ENCODE measurements around the gene ATG4D.

Gene ATG4D

DNA sequence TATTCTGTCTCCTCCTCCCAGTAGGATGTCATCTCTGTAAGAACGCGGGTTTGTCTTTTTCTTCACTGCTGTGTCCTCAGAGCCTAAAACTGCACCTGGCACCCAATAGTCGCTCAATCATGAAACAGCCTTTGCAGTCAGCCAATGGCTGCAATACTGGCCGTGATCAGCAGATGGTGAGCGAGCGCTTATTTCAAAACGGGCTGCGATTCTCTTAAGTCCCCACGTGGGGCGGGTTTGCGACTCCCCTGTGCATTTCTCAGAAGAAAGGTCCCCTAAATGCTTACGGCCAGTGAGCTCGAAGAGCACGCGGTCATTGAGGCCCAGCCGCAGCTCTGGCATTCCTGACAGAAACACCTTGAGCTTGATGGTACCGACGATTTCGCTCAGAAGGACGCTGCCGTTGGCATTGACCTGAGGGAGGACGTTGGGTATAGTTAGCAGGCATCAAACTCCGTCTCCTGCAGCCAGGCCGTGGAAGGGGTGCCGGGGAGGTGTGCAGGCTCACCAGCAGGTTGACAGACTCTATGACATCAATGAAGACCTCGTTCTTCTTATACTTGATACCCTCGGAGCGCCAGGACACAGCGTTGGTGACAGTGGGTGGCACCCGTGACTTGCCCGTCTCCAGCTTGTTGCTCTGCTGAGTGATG lies 37.4 kb downstream of the ATG4D start:
- peak; percentile 88 for DNase-seq (ENCODE audit: low read depth)

DNA sequence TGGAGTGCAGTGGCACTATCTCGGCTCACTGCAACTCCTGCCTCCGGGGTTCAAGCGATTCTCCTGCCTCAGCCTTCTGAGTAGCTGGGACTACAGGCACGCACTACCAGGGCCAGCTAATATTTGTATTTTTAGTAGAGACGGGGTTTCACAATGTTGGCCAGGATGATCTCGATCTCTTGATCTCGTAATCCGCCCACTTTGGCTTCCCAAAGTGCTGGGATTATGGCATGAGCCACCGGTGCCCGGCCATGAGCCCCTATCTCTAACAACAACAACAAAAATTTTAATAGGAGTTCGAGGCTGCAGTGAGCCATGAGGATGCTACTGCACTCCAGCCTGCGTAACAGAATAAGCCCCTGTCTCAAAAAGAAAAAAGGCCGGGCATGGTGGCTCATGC lies 38.4 kb downstream of the ATG4D start:
- DNase-seq (ENCODE audit: low read depth), result no peak

DNA sequence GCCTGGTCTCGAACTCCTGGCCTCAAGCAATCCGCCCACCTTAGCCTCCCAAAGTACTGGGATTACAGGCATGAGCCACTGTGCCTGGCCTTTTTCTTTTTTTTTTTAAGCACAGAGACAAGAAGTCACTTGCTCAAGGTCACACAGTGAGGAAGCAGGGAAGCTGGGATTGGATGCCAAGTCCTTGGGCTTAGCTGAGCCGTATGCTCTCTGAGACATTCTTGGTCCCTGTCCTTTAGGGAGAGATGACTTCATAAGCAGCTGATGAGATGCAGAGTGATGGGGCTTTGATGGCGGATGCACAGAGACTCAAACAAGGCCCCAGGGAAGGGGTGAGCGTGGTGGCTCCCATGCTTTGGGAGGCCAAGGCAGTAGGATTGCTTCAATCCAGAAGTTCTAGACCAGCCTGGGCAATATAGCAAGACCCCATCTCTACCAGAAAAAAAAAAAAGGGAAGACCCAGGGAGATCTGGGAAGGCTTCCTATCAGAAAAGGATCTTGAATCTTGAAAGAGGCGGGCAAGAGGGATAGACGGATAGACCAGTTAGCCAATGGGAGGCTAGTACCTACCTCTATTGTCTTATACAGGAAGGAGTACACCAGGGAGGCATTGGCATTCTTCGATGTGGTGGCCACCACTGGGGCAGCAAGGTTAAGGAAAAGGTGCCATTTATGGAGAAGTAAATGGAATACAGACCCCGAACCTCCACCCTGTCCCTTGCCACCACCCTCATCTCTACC lies 39.5 kb downstream of the ATG4D start:
- no peak for DNase-seq (ENCODE audit: low read depth)

DNA sequence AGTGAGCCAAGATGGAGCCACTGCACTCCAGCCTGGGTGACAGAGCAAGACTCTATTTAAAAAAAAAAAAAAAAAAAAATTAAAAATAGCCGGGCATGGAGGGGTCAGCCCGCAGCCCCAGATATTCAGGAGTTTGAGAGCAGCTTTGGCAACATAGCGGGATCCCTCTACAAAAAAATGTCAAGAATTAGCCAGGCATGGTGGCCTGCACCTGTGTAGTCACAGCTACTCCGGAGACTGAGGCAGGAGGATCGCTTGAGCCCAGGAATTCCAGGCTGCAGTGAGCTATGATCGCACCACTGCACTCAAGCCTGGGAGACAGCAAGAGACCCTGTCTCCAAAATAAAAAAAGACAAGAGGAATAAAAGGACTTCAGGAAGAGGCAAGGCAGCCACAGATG lies 42.7 kb downstream of the ATG4D start:
- DNase-seq (ENCODE audit: low read depth), result no peak

DNA sequence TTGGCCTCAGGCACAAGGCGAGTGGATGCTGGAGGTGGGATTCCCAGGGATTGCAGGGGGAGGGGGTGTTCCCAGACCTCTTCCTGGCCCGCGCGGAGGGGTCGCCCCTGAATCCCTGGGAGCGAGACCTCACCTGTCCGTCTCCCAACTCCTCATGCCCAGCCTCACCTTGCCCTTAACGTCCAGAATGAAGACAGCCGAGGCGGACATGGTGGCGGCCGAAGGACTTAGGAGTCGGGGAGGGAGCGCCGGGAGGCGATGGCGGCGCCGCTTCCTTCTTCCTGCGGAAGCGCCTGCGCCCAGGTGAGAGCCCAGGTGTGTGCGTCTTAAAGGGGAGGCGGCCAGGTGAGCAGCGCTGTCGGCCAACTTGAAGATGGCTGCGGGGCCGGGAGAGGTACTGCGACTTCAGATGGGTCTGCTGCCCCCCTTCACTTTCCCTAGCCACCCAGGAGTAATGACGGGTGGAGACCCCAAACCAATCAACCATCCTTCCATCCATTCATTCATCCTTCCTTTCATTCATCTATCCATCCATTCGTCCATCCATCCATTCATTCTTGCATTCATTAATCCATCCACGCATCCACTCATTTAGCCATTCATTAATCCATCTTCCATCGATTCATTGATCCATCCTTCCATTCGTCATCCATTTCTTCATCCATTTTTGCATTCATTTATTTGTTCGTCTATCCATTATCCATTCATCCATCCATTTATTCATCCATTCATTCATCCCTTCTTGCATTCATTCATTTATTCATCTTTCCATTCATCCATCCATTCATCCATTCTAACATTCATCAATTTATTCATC lies 43.5 kb downstream of the ATG4D start, which contains the start of gene AP1M2:
Gene AP1M2 (minus strand): TSS at position 291 of the 817 bp plus-strand sequence. CDS start 81 bp downstream, at position 210.
- no peak for DNase-seq (ENCODE audit: low read depth)

DNA sequence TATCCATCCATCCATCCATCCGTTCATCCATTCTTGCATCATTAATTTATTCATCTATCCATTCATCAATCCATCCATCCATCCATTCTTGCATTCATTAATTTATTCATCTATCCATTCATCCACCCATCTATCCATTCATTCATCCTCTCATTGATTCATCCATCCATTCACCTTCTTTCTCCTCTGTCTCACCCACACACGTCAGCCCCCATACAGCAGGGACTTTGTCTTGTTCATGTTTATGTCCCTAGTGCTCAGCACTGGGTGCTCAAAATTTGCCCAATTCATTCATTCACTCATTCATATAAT lies 44.1 kb downstream of the ATG4D start:
- no peak for DNase-seq (ENCODE audit: low read depth)

DNA sequence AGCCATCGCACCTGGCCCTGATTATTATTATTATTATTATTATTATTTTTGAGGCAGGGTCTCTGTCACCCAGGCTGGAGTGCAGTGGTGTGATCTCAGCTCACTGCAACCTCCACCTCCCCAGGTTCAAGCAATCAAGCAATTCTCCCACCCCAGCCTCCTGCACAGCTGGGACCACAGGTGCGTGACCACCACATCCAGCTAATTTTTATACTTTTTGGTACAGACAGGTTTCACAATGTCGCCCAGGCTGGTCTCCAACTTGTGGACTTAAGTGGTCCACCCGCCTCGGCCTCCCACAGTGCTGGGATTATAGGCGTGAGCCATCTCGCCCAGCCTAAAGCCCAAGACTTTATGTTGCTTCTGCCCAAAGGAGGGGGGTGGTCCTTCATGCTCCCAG lies 49.4 kb downstream of the ATG4D start:
- no peak for DNase-seq (ENCODE audit: low read depth)

DNA sequence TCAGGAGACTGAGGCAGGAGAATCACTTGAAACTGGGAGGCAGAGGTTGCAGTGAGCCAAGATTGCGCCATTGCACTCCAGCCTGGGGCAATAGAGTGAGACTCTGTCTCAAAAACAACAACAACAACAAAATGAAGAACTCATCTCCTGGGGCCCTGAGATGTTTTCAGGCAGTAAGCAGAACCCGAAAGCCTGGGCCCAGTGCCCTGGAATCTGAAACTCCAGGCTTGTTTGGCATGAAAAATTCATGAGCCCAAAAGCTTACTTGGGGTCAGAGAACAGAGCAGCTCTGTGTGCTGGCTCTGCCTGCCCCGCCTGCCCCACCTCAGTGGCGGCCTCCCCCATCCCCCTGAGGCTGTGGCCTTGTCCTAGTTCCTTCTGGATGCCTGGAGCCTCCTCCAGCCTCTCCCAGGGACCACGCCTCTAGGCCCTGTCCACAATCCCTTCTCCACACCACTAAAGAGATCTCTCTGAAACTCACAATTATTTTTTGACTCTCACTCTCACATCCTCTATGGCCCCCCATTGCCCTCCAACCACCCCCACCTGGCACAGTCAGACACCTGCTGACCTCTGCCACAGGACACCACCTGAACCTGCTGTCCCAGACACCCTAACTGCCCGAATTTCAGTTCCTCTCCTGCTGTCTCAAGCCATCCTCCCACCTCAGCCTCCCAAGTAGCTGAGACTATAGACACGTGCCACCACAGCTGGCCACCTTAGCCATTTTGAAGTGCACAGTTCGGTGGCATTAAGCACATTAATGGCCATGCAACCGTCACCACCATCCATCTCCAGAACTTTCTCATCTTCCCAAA lies 50.3 kb downstream of the ATG4D start:
- DNase-seq (ENCODE audit: low read depth), result no peak

DNA sequence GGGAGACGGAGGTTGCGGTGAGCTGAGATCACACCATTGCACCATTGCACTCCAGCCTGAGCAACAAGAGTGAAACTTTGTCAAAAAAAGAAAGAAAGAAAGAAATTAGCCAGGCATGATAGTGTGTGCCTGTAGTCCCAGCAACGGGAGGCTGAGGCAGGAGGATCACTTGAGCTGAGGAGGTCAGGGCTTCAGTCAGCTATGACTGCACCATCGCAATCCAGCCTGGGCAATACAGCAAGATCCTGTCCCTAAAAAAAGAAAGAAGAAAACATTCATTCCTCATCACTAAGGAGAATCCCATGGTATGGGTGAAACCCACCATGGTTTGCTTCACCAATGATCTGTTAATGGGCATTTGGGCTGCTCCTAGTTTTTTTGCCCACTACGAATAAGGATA lies 56.4 kb downstream of the ATG4D start:
- DNase-seq (ENCODE audit: low read depth), result no peak

DNA sequence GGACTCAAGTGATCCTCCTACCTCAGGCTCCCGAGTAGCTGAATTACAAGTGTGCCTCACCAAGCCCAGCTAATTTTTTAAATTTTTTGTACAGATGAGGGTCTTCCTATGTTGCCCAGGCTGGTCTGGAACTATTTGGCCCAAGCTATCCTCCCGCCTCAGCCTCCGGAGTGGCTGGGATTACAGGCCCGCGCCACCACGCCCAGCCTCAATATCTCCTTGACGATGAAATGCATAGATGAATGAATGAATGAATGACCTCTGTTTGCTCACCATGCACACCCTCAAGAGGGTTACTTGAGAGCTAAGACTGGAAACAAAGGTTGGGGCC lies 58.3 kb downstream of the ATG4D start:
- DNase-seq (ENCODE audit: low read depth), result no peak

DNA sequence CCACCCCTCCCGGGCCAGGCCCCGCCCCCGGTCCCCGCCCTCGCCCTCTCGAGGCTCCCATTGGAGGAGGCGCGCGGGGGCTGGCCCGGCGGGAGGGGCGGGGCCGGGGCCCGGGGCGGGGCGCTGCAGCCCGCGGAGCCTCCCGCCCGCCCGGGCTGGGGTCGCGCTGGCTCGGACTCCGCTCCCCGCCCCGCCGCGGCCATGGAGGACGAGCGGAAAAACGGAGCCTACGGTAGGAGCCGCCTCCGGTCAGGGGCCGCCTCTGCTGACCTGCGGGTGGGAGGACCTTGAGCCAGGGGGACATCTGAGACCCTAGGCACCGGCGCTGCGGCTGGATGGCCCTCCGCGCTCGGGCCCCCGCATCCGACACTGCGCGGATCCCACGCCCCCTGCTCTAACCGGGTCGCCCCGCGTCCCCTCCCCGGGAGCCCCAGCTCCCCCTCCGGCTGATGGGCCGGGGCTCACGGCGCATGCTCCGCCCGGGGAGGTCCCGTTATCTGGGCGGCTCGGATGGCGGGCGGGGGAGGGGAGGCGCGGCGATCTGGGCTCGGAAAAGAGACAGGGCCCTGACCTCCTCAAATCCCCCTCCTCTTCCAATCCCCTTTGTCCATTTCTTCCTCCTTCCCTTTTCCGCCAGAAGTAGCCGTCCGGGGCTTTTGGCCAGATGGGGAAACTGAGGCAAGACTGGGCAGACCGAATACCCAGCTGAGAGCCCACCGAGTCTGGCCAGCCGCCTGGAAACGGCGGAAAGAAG lies 58.8 kb downstream of the ATG4D start:
- peak; percentile 73 for DNase-seq (ENCODE audit: low read depth)
